B cell (primary cell): ENCODE data around the gene RAD51B. TPM values are rescaled to one million over a fixed set of nuclear protein-coding genes. Genes with fewer than 3 reads are reported as not detected.

ENCODE experiments used
- ATAC-seq: fragments of 200-7000 bp; cut with Tn5 transposase; one replicate; pipeline ENCODE4 v1.10.0; 2021; ENCODE audit warnings: low read depth, mild to moderate bottlenecking, moderate number of reproducible peaks, moderate library complexity
- CTCF ChIA-PET: fragments of 350-600 bp; sonication (Branson Sonifier 250); formaldehyde crosslinking; loops from one replicate; lab custom pipeline; 2021; ENCODE audit warnings: antibody characterized with exemption, inconsistent platforms; lab: Charles Lee
- POLR2A ChIA-PET: fragments of 350-600 bp; sonication (Branson Sonifier 250); formaldehyde crosslinking; loops from one replicate; lab custom pipeline; 2021; ENCODE audit warnings: antibody characterized with exemption; lab: Charles Lee
- DNase-seq: peaks from one replicate; pipeline ENCODE4 v3.0.0; 2013
- H2AFZ ChIP-seq: 2 replicates; pipeline ENCODE4 v1.6.1; 2012; ENCODE audit warnings: mild to moderate bottlenecking, low read depth, low read length; ENCODE audit not compliant: insufficient read depth, poor library complexity, severe bottlenecking
- H3K27ac ChIP-seq, 2 donors: 1 replicate in 1 of 2; 2 replicates in 1 of 2; pipeline ENCODE4 v1.5.1; 2012 to 2013; ENCODE audit warnings: low read length in 2 of 2, mild to moderate bottlenecking in 2 of 2, moderate library complexity in 1 of 2
- H3K27me3 ChIP-seq, 4 experiments: fragments of 200-600 bp in 1 of 4; sonication (generic) in 1 of 4; replicated peaks in 1 of 4; 1 replicate in 2 of 4; 2 replicates in 2 of 4; pipeline versions ENCODE4 v1.6.1 to v1.7.0; 2013 to 2016; ENCODE audit warnings: low read length in 3 of 4, mild to moderate bottlenecking in 2 of 4, mixed read lengths in 1 of 4, moderate library complexity in 1 of 4; ENCODE audit not compliant: insufficient read depth in 4 of 4, control insufficient read depth in 3 of 4; ENCODE audit errors: control extremely low read depth in 1 of 4
- H3K36me3 ChIP-seq, 2 experiments: replicated peaks in 1 of 2; 1 replicate in 1 of 2; 2 replicates in 1 of 2; pipeline versions ENCODE4 v1.6.1 to v1.7.1; 2013; ENCODE audit warnings: low read length in 1 of 2; ENCODE audit not compliant: insufficient read depth in 2 of 2, control insufficient read depth in 1 of 2; ENCODE audit errors: control extremely low read depth in 1 of 2, extremely low read depth in 1 of 2
- H3K4me1 ChIP-seq, 2 donors: fragments of 200-600 bp in 1 of 2; sonication (generic) in 1 of 2; 1 replicate in 1 of 2; 2 replicates in 1 of 2; pipeline versions ENCODE4 v1.5.1 to v1.6.1; 2013 to 2017; ENCODE audit warnings: low read length in 2 of 2; ENCODE audit not compliant: control insufficient read depth in 2 of 2, insufficient read depth in 2 of 2
- H3K4me2 ChIP-seq: replicated peaks from 2 replicates; pipeline ENCODE3; 2012; ENCODE audit warnings: mild to moderate bottlenecking, low read depth, low read length; ENCODE audit not compliant: poor library complexity, severe bottlenecking
- H3K4me3 ChIP-seq, 5 experiments: fragments of 200-600 bp in 1 of 5; sonication (generic) in 1 of 5; 1 replicate in 3 of 5; 2 replicates in 2 of 5; pipeline versions ENCODE4 v1.5.1 to v1.7.0; 2011 to 2016; ENCODE audit warnings: low read length in 4 of 5, mild to moderate bottlenecking in 4 of 5, low read depth in 2 of 5, control low read depth in 1 of 5, moderate library complexity in 1 of 5; ENCODE audit not compliant: insufficient read depth in 1 of 5; ENCODE audit errors: control extremely low read depth in 1 of 5, extremely low read depth in 1 of 5
- H3K79me2 ChIP-seq: fragments of 200-600 bp; sonication (generic); one replicate; pipeline ENCODE4 v1.6.0; 2016; ENCODE audit warnings: low read length; ENCODE audit not compliant: control insufficient read depth, insufficient read depth
- H3K9ac ChIP-seq: fragments of 200-600 bp; sonication (generic); 2 replicates; pipeline ENCODE4 v1.6.1; 2017; ENCODE audit warnings: mild to moderate bottlenecking, low read length, moderate library complexity
- H3K9me3 ChIP-seq, 3 donors: one replicate each; pipeline versions ENCODE4 v1.6.1 to v1.7.1; 2013; ENCODE audit warnings: low read length in 2 of 3; ENCODE audit not compliant: control insufficient read depth in 2 of 3, insufficient read depth in 1 of 3; ENCODE audit errors: control extremely low read depth in 1 of 3
- H4K20me1 ChIP-seq: 2 replicates; pipeline ENCODE4 v1.6.0; 2012; ENCODE audit warnings: mild to moderate bottlenecking, low read length; ENCODE audit not compliant: insufficient read depth, control insufficient read depth, poor library complexity, severe bottlenecking
- H3K27ac Mint-ChIP-seq: one replicate; pipeline ENCODE4 v1.8.0; 2021; ENCODE audit warnings: mixed read lengths
- H3K27me3 Mint-ChIP-seq: one replicate; pipeline ENCODE4 v1.8.0; 2021; ENCODE audit warnings: mixed read lengths
- H3K4me1 Mint-ChIP-seq: one replicate; pipeline ENCODE4 v1.8.0; 2021; ENCODE audit warnings: mixed read lengths
- H3K4me3 Mint-ChIP-seq: one replicate; pipeline ENCODE4 v1.8.0; 2021; ENCODE audit warnings: mixed read lengths
- H3K9me3 Mint-ChIP-seq: one replicate; pipeline ENCODE4 v1.8.0; 2022; ENCODE audit warnings: mixed read lengths; ENCODE audit not compliant: insufficient read depth
- EZH2 ChIP-seq: IDR thresholded peaks from 2 replicates; pipeline ENCODE4 v1.6.1; 2012; ENCODE audit warnings: borderline replicate concordance, low read depth, mild to moderate bottlenecking, moderate library complexity, low read length; ENCODE audit not compliant: insufficient read depth, poor library complexity, severe bottlenecking
- WGBS: methylation state at CpG from one replicate; pipeline ENCODE4 v1.1.5; 2013; ENCODE audit warnings: missing lambda C conversion rate; ENCODE audit not compliant: insufficient coverage; 5-methylcytosine and 5-hydroxymethylcytosine counted together
- intact Hi-C: fragments of 100-400 bp; cut with micrococcal nuclease; formaldehyde crosslinking; loops from one replicate; pipeline ENCODE4 v1.10.0; 2022
- polyA plus RNA-seq: library from polyadenylated mRNA; depleted of rRNA; stranded (reverse); fragments of >200 nt; gene quantifications from 2 replicates; pipeline ENCODE4 v1.2.3, GENCODE V29; 2012
- total RNA-seq, 2 donors: library from RNA; stranded (reverse); fragments of 120-200 nt in 1 of 2; gene quantifications; 1 replicate in 1 of 2; 2 replicates in 1 of 2; pipeline versions ENCODE4 v1.2.3 to v1.2.4, GENCODE V29; 2013 to 2022
- TF ChIP-seq, protein P1 (sequence below): fragments of 200-600 bp; IDR thresholded peaks from one replicate; pipeline ENCODE4 v1.8.0; 2022; ENCODE audit warnings: antibody characterized with exemption, mild to moderate bottlenecking

The RAD51B gene
- total and polyA plus RNA-seq, 2 donors (not counting 1 experiment from before 2014, with no cell fraction given), result 6.5 to 60.6 TPM

DNA sequence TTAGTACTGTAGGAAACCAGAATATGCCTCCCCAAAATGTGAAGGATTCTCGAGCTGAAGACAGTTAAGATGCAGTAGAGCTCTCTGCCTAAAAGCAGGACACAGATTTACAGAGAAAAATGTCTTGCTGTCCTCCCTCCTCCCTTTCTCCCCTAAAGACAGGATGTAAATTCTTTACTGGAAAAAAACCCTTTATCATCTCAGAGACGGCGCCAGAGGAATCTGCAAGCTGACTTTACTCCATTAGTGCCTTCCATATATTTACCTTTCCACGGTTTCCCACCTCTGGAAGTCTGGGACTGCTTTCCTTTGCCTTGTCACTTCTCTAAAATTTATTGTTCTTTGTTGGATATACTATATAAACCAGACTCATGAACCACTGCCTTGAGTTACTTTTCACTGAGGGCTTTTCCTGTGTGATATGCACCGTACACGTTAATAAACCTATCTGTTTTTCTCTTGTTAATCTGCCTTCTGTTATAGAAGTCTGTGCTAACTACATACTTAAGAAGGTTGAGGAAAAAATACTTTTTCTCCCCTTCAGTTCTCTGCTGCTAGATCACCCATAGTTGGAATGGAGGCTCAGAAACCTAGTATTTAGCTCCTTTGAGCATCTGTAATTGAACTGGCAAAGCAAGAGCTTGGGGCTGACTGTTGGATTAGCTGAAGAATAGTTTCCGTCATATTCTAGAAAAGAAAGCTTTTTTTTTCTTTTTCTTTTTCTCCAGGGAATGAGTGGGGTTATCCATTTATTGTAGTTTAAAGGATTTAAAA lies 99.9 kb downstream of the RAD51B start:
- CTCF ChIA-PET, result no interaction called here
- no peak overlapping the region for H3K27ac ChIP-seq
- H3K4me3 Mint-ChIP-seq, result no peak overlapping the region

DNA sequence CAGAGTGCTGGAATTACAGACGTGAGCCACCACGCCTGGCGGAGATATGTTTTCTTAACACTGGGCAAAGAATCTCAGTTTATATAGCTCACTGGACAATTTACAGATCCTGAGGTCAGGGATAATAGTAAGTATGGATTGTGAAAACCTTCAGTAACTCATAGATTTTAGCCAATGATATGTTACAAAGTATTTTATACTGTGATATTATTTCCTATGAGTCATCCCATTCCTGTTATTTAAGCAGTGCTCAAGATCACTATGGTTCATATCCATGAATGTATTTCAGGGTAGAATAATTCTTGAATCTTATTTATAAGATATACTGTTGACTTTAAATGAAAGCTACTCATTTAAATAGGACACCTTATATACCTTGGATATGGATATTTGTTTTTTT lies 107.2 kb downstream of the RAD51B start:
- TF ChIP-seq, protein P1, sequence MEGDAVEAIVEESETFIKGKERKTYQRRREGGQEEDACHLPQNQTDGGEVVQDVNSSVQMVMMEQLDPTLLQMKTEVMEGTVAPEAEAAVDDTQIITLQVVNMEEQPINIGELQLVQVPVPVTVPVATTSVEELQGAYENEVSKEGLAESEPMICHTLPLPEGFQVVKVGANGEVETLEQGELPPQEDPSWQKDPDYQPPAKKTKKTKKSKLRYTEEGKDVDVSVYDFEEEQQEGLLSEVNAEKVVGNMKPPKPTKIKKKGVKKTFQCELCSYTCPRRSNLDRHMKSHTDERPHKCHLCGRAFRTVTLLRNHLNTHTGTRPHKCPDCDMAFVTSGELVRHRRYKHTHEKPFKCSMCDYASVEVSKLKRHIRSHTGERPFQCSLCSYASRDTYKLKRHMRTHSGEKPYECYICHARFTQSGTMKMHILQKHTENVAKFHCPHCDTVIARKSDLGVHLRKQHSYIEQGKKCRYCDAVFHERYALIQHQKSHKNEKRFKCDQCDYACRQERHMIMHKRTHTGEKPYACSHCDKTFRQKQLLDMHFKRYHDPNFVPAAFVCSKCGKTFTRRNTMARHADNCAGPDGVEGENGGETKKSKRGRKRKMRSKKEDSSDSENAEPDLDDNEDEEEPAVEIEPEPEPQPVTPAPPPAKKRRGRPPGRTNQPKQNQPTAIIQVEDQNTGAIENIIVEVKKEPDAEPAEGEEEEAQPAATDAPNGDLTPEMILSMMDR, result no peak
- no peak for TF ChIP-seq EZH2
- Histone ChIP-seq H3K4me2 (no peak overlapping the region), H3K27ac (no peak overlapping the region), H3K9ac (no peak overlapping the region), H3K79me2 (no peaks in the 10 kb centered on the region), H3K36me3 (no peaks in the 10 kb centered on the region), H3K9me3 (peaks cover 5 to 34% (median 12%) of the 10 kb centered on the region in 3 donors), H3K4me3 (no peak overlapping the region), H3K4me1 (no peaks in the 10 kb centered on the region), H3K27me3 (no peaks in the 10 kb centered on the region), H4K20me1 (no peaks in the 10 kb centered on the region), H2AFZ (no peak overlapping the region)
- ChIA-PET POLR2A (no interaction called here), CTCF (interaction anchor here (1.0 kb wide), 1 partner anchor 44 kb away, joined by 3 read pairs; no protein-coding TSS in a partner anchor)
- 100% methylated on average over 1 of the region's 3 CpGs for WGBS
- Mint-ChIP-seq H3K4me1 (peaks cover 5% of the 10 kb centered on the region), H3K27ac (no peak overlapping the region), H3K27me3 (no peaks in the 10 kb centered on the region), H3K4me3 (no peak overlapping the region), H3K9me3 (peaks cover 22% of the 10 kb centered on the region)
- no peak for DNase-seq
- intact Hi-C loops, result no loop called here
- ATAC-seq, result no peak

More for the DNA sequence above, 99.9 kb downstream of the RAD51B start:
- Histone ChIP-seq H3K4me1 (no peaks in the 10 kb centered on the region), H3K9me3 (no peaks in the 10 kb centered on the region), H2AFZ (no peak overlapping the region), H3K9ac (no peak overlapping the region), H4K20me1 (no peaks in the 10 kb centered on the region), H3K4me3 (no peak overlapping the region), H3K79me2 (no peaks in the 10 kb centered on the region), H3K27me3 (no peaks in the 10 kb centered on the region), H3K4me2 (no peak overlapping the region), H3K36me3 (no peaks in the 10 kb centered on the region)
- DNase-seq, result no peak
- H3K4me1 Mint-ChIP-seq, result peaks cover 5% of the 10 kb centered on the region
- no peaks in the 10 kb centered on the region for H3K9me3 Mint-ChIP-seq
- intact Hi-C loops, result no loop called here
- TF ChIP-seq EZH2, result no peak
- TF ChIP-seq, protein P1, result no peak
- WGBS, result 100% methylated on average over 1 of the region's 7 CpGs
- H3K27ac Mint-ChIP-seq, result no peak overlapping the region
- no peaks in the 10 kb centered on the region for H3K27me3 Mint-ChIP-seq
- ATAC-seq, result no peak
- POLR2A ChIA-PET, result no interaction called here
